GM12874 (cell line): ENCODE data around the gene PCK1.

Source experiments
- CTCF ChIP-seq: IDR thresholded peaks from 2 replicates; pipeline ENCODE4 v1.5.1; 2011; ENCODE audit warnings: low read depth, mild to moderate bottlenecking, control low read depth, low read length, moderate library complexity; ENCODE audit not compliant: insufficient read depth

The PCK1 gene

DNA sequence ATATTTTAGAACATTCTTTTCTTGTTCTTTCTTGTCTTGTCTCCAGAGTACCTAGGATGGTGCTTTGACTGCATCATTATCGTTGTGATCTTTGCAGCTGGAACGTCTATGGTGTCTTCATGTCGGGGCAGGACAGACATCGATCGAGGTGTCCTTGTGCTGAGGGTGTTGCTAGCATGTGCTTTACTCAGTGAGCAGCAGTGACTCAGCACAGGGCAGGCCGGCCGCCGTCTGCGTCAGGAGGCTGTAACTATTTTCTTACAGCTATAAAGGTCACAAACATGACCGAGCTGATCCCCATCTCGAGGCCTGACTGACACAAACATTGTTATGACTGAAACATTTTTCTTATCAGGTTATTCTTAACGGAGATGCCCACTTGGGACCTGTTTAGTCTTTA lies 21.0 kb upstream of the PCK1 start:
- TF ChIP-seq CTCF = no peak

GRCh38 chr20:57540890-57541580 lies 19.9 kb upstream of the PCK1 start:
- TF ChIP-seq CTCF = no peak

DNA sequence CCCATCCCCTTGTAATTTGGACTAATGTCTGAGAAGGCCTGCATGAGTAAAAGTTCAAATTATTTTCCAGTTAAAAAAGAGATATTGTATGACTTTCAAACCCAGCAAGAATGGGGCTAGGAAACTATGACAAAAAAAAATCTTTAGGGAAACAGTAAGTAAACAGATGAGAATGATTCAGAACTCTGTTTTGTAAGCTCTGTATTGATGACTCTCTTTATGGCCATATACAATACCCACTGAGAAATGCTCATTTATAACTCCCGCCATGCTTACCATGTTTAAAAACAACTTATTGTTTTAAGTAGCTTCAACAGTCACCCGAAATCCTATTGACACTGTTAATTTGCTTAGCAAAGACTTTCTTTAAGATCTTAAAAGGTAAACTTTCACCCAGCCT lies 17.2 kb upstream of the PCK1 start:
- no peak for TF ChIP-seq CTCF

DNA sequence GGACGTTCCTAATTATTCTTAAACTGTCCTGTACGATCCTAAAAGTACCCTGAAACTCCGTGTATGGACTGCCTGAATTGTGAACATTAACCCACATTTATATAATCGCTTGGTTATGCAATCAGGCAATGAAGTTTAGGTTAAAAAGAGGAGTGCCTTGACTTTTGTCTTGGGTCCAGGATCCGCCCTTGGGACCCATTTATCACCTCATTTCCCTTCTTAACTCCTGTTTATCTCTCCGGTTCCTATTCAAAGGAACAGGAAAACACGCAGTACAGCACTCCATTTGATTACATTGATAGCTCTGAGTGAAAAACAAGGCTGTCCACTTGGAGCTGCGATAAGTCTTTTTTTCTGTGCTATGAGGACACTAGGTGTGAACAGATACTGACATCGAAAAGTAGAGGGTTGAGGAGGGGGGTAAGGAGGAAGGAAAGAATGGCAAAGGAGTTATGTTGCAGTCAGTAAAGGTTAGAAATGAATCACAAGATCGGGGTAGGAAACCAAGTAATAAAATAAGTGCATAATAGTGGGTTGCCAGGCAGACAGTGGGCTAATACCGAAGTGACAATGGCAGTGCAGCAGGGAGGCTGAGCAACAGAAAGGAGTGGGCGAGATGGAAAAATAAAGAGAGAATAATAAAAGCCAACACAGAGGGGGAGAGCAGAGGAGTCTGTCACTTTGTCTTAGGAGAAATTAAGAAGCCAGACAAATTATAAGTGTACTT lies 15.9 kb upstream of the PCK1 start:
- no peak for TF ChIP-seq CTCF

DNA sequence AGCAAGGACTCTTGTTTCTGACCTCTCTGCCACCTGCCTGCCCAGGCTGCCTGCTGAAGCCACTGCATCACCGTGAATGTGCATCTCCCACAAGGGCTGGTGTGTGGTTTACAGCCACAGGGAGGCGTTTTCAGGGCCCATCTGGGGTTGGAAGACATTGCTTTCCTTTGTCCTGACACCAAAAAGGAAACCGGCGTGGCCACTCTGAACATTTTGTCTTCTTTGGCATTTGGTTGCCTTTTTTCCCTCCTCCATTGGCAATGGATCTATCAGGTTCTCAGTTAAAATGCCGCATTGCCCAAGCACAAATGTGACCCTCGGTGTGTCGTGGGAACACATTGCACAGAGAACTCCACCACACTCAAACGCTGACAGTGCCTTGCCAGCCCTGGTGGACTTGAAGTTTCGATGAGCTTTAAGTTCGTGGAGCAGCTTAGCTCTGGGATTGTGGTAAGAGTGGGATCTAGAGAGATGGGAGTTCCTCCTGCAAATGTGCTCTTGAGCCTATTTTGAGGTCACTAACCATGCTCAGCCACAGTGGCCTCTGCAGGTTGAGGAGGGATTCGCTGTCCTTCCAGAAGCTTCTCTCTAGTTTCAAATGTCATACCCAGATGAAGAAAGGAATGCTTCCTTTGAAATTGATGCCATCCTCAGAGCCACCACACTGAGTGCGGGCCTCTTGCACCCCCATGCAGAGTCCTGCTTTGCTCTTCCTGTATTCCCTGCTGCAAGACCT lies 14.8 kb upstream of the PCK1 start:
- no peak for TF ChIP-seq CTCF

DNA sequence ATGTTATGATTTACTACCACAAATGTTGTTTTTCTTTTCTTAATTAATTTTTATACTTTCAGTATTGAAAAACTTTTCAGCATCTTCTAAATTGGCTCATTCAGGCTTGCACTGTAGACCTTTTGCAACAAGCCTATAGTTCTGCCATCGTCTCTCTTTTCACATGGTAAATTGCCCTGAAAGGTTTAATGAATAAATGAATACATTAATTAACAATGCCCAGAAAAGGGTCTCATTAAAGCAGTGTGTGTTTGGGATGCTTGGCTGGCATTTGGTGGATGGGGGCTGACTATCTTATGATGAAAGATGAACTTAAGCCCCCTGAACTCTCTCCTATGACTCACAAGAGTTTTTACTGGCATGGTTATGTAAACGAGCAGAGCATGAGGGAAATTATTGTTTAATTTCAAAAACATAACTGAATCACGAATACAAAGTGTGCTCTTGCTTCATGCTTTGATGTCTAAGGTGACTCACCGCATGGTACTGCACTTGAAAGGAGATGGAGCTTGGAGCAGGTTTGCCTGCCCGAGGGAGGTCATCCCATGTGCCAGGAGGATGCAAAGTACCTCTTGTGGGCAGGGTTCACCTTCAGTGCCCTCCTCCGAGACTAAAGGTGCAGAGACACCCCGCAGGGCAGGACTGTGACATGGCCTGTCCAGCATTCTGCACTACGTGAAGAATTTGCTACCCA lies 13.8 kb upstream of the PCK1 start:
- TF ChIP-seq CTCF = no peak
